ENCODE measurements around the gene RIMBP2.

GRCh38 chr12:130668286-130669204 lies 47.6 kb downstream of the RIMBP2 start:
- TF ChIP-seq POLR2A (IDR thresholded peaks at IDR 0.05) (no peak), CTCF (IDR thresholded peaks at IDR 0.05) (no peak), POLR2AphosphoS5 (IDR thresholded peaks at IDR 0.05; ENCODE audit: insufficient read depth in 1 of 2, low read depth in 1 of 2) (no peak)

Measured in vagina (tissue), 2 donors.